Loucy (cell line): ENCODE results near the gene ARSG.

Source experiments
- H2AFZ ChIP-seq: fragments of 200-600 bp; sonication (generic); 2 replicates; pipeline ENCODE4 v1.6.0; 2016; ENCODE audit warnings: antibody characterized with exemption, mild to moderate bottlenecking, low read length, moderate library complexity
- H3F3A ChIP-seq: fragments of 200-600 bp; 2 replicates; pipeline ENCODE4 v1.6.0; 2016; ENCODE audit warnings: antibody characterized with exemption, low read depth, mild to moderate bottlenecking
- H3K27me3 ChIP-seq: fragments of 200-600 bp; sonication (generic); 2 replicates; pipeline ENCODE4 v1.6.1; 2014; ENCODE audit warnings: low read length, mild to moderate bottlenecking; ENCODE audit not compliant: insufficient read depth, poor library complexity, severe bottlenecking
- H3K36me3 ChIP-seq: fragments of 200-600 bp; sonication (generic); 2 replicates; pipeline ENCODE4 v1.6.1; 2016; ENCODE audit warnings: low read length; ENCODE audit not compliant: insufficient read depth
- H3K4me1 ChIP-seq: fragments of 200-600 bp; sonication (generic); 2 replicates; pipeline ENCODE4 v1.5.1; 2014; ENCODE audit warnings: low read length, mild to moderate bottlenecking; ENCODE audit not compliant: insufficient read depth, poor library complexity, severe bottlenecking
- H3K4me2 ChIP-seq: fragments of 200-600 bp; sonication (generic); 2 replicates; pipeline ENCODE4 v1.6.0; 2014; ENCODE audit warnings: antibody characterized with exemption, low read length, low read depth, mild to moderate bottlenecking; ENCODE audit not compliant: poor library complexity, severe bottlenecking
- H3K4me3 ChIP-seq: fragments of 200-600 bp; sonication (generic); 2 replicates; pipeline ENCODE4 v1.5.1; 2014; ENCODE audit warnings: low read length, mild to moderate bottlenecking, mixed read lengths; ENCODE audit not compliant: poor library complexity, severe bottlenecking
- H3K79me2 ChIP-seq: fragments of 200-600 bp; sonication (generic); 2 replicates; pipeline ENCODE4 v1.6.1; 2014; ENCODE audit warnings: low read length; ENCODE audit not compliant: insufficient read depth
- H3K9ac ChIP-seq: fragments of 200-600 bp; sonication (generic); 2 replicates; pipeline ENCODE4 v1.6.0; 2014; ENCODE audit warnings: mild to moderate bottlenecking, low read depth, low read length, moderate library complexity; ENCODE audit not compliant: poor library complexity, severe bottlenecking
- H3K9me2 ChIP-seq: fragments of 200-600 bp; sonication (generic); replicated peaks from 2 replicates; pipeline ENCODE4 v1.6.1; 2016; ENCODE audit warnings: low read depth, low read length, mixed read lengths
- H3K9me3 ChIP-seq: fragments of 200-600 bp; sonication (generic); 2 replicates; pipeline ENCODE4 v1.6.1; 2014; ENCODE audit warnings: mild to moderate bottlenecking, antibody characterized with exemption, low read length, low read depth; ENCODE audit not compliant: insufficient read depth
- H4K20me1 ChIP-seq: fragments of 200-600 bp; sonication (generic); 2 replicates; pipeline ENCODE4 v1.6.0; 2014; ENCODE audit warnings: antibody characterized with exemption, low read length, mild to moderate bottlenecking; ENCODE audit not compliant: insufficient read depth, poor library complexity, severe bottlenecking
- CTCF ChIP-seq: fragments of 200-600 bp; sonication (generic); conservative IDR thresholded peaks from 2 replicates; pipeline ENCODE4 v1.5.1; 2014; ENCODE audit warnings: mild to moderate bottlenecking, antibody characterized with exemption, low read length
- EZH2phosphoT487 ChIP-seq: fragments of 200-600 bp; IDR thresholded peaks from 2 replicates; pipeline ENCODE4 v1.6.1; 2018; ENCODE audit warnings: antibody characterized with exemption, mild to moderate bottlenecking, moderate library complexity, borderline replicate concordance

ARSG gene

GRCh38 chr17:68390888-68391545 is 99.7 kb downstream of the ARSG start:
- H3K4me2 ChIP-seq: no peak overlapping the region
- H2AFZ ChIP-seq: no peak overlapping the region
- no peaks in the 10 kb centered on the region for H3F3A ChIP-seq
- TF ChIP-seq EZH2phosphoT487: no peak
- no peak overlapping the region for H3K4me3 ChIP-seq
- no peaks in the 10 kb centered on the region for H3K79me2 ChIP-seq
- H3K27me3 ChIP-seq: no peaks in the 10 kb centered on the region
- H3K9me2 ChIP-seq: no peaks in the 10 kb centered on the region
- no peaks in the 10 kb centered on the region for H3K4me1 ChIP-seq
- H3K9ac ChIP-seq: no peak overlapping the region
- no peaks in the 10 kb centered on the region for H4K20me1 ChIP-seq
- H3K36me3 ChIP-seq: no peaks in the 10 kb centered on the region
- H3K9me3 ChIP-seq: no peaks in the 10 kb centered on the region

- no peak overlapping the region for H2AFZ ChIP-seq
- H3F3A ChIP-seq: no peaks in the 10 kb centered on the region
- H3K36me3 ChIP-seq: no peaks in the 10 kb centered on the region
- TF ChIP-seq CTCF (no peak), EZH2phosphoT487 (no peak)
- no peaks in the 10 kb centered on the region for H3K4me1 ChIP-seq
- H3K9me2 ChIP-seq: no peaks in the 10 kb centered on the region
- no peak overlapping the region for H3K4me2 ChIP-seq
- H3K9me3 ChIP-seq: no peaks in the 10 kb centered on the region
- no peak overlapping the region for H3K4me3 ChIP-seq
- no peaks in the 10 kb centered on the region for H3K27me3 ChIP-seq
- no peak overlapping the region for H3K9ac ChIP-seq
- no peaks in the 10 kb centered on the region for H4K20me1 ChIP-seq
- no peaks in the 10 kb centered on the region for H3K79me2 ChIP-seq
Measured at GRCh38 chr17:68391561-68392268, 100.4 kb downstream of the ARSG start.

- H3K79me2 ChIP-seq: no peaks in the 10 kb centered on the region
- H3F3A ChIP-seq: no peaks in the 10 kb centered on the region
- no peak overlapping the region for H3K4me3 ChIP-seq
- H3K9ac ChIP-seq: no peak overlapping the region
- no peaks in the 10 kb centered on the region for H3K27me3 ChIP-seq
- TF ChIP-seq CTCF (no peak), EZH2phosphoT487 (no peak)
- H3K36me3 ChIP-seq: no peaks in the 10 kb centered on the region
- no peaks in the 10 kb centered on the region for H4K20me1 ChIP-seq
- H3K9me2 ChIP-seq: no peaks in the 10 kb centered on the region
- H2AFZ ChIP-seq: no peak overlapping the region
- H3K4me2 ChIP-seq: no peak overlapping the region
- H3K4me1 ChIP-seq: peaks cover 11% of the 10 kb centered on the region
- H3K9me3 ChIP-seq: no peaks in the 10 kb centered on the region
Measured at GRCh38 chr17:68394608-68395331, 103.5 kb downstream of the ARSG start.
